ENCODE results near the gene SS18.

Gene SS18

GRCh38 chr18:26071020-26071419 lies 19.4 kb downstream of the SS18 start:
- H3K27ac ChIP-seq (ENCODE audit: low read depth, low read length) = no peak overlapping the region
- H3K36me3 ChIP-seq (ENCODE audit: insufficient read depth, low read length) = peaks cover 22% of the 10 kb centered on the region
- H3K9ac ChIP-seq (ENCODE audit: low read length) = no peak overlapping the region
- no peaks in the 10 kb centered on the region for H3K9me3 ChIP-seq (ENCODE audit: low read length)
- H3K4me3 ChIP-seq (ENCODE audit: low read depth in 1 of 2, low read length in 2 of 2) = no peak overlapping the region
- no peaks in the 10 kb centered on the region for H3K27me3 ChIP-seq (ENCODE audit: control insufficient read depth in 1 of 2, insufficient read depth in 2 of 2, low read length in 2 of 2)
- no peaks in the 10 kb centered on the region for H3K4me1 ChIP-seq (ENCODE audit: insufficient read depth, low read length)

GRCh38 chr18:26059357-26059756 lies 31.1 kb downstream of the SS18 start:
- Histone ChIP-seq H3K9me3 (ENCODE audit: low read length) (no peaks in the 10 kb centered on the region), H3K27ac (ENCODE audit: low read depth, low read length) (no peak overlapping the region), H3K27me3 (ENCODE audit: control insufficient read depth in 1 of 2, insufficient read depth in 2 of 2, low read length in 2 of 2) (no peaks in the 10 kb centered on the region), H3K36me3 (ENCODE audit: insufficient read depth, low read length) (peaks cover 15% of the 10 kb centered on the region), H3K4me1 (ENCODE audit: insufficient read depth, low read length) (no peaks in the 10 kb centered on the region), H3K9ac (ENCODE audit: low read length) (no peak overlapping the region), H3K4me3 (ENCODE audit: low read depth in 1 of 2, low read length in 2 of 2) (no peak overlapping the region)

GRCh38 chr18:26057344-26057773 lies 33.1 kb downstream of the SS18 start:
- H3K36me3 ChIP-seq (ENCODE audit: insufficient read depth, low read length) = peaks cover 25% of the 10 kb centered on the region
- H3K27me3 ChIP-seq (ENCODE audit: control insufficient read depth in 1 of 2, insufficient read depth in 2 of 2, low read length in 2 of 2) = no peaks in the 10 kb centered on the region
- H3K9ac ChIP-seq (ENCODE audit: low read length) = no peak overlapping the region
- H3K27ac ChIP-seq (ENCODE audit: low read depth, low read length) = no peak overlapping the region
- no peak overlapping the region for H3K4me3 ChIP-seq (ENCODE audit: low read depth in 1 of 2, low read length in 2 of 2)
- no peaks in the 10 kb centered on the region for H3K9me3 ChIP-seq (ENCODE audit: low read length)
- no peaks in the 10 kb centered on the region for H3K4me1 ChIP-seq (ENCODE audit: insufficient read depth, low read length)

GRCh38 chr18:26056291-26056690 lies 34.1 kb downstream of the SS18 start:
- H3K9me3 ChIP-seq (ENCODE audit: low read length) = no peaks in the 10 kb centered on the region
- H3K4me3 ChIP-seq (ENCODE audit: low read depth in 1 of 2, low read length in 2 of 2) = no peak overlapping the region
- no peaks in the 10 kb centered on the region for H3K4me1 ChIP-seq (ENCODE audit: insufficient read depth, low read length)
- H3K9ac ChIP-seq (ENCODE audit: low read length) = no peak overlapping the region
- peaks cover 27% of the 10 kb centered on the region for H3K36me3 ChIP-seq (ENCODE audit: insufficient read depth, low read length)
- H3K27ac ChIP-seq (ENCODE audit: low read depth, low read length) = no peak overlapping the region
- H3K27me3 ChIP-seq (ENCODE audit: control insufficient read depth in 1 of 2, insufficient read depth in 2 of 2, low read length in 2 of 2) = no peaks in the 10 kb centered on the region

GRCh38 chr18:26052505-26052904 lies 37.9 kb downstream of the SS18 start:
- H3K36me3 ChIP-seq (ENCODE audit: insufficient read depth, low read length) = peaks cover 28% of the 10 kb centered on the region
- H3K4me1 ChIP-seq (ENCODE audit: insufficient read depth, low read length) = no peaks in the 10 kb centered on the region
- H3K27ac ChIP-seq (ENCODE audit: low read depth, low read length) = no peak overlapping the region
- no peak overlapping the region for H3K4me3 ChIP-seq (ENCODE audit: low read depth in 1 of 2, low read length in 2 of 2)
- H3K9me3 ChIP-seq (ENCODE audit: low read length) = no peaks in the 10 kb centered on the region
- H3K27me3 ChIP-seq (ENCODE audit: control insufficient read depth in 1 of 2, insufficient read depth in 2 of 2, low read length in 2 of 2) = no peaks in the 10 kb centered on the region
- H3K9ac ChIP-seq (ENCODE audit: low read length) = no peak overlapping the region

GRCh38 chr18:26051843-26052242 lies 38.6 kb downstream of the SS18 start:
- H3K9ac ChIP-seq (ENCODE audit: low read length) = no peak overlapping the region
- no peaks in the 10 kb centered on the region for H3K9me3 ChIP-seq (ENCODE audit: low read length)
- H3K27me3 ChIP-seq (ENCODE audit: control insufficient read depth in 1 of 2, insufficient read depth in 2 of 2, low read length in 2 of 2) = no peaks in the 10 kb centered on the region
- no peak overlapping the region for H3K27ac ChIP-seq (ENCODE audit: low read depth, low read length)
- peaks cover 22% of the 10 kb centered on the region for H3K36me3 ChIP-seq (ENCODE audit: insufficient read depth, low read length)
- no peaks in the 10 kb centered on the region for H3K4me1 ChIP-seq (ENCODE audit: insufficient read depth, low read length)
- H3K4me3 ChIP-seq (ENCODE audit: low read depth in 1 of 2, low read length in 2 of 2) = no peak overlapping the region

GRCh38 chr18:26046419-26047077 lies 43.9 kb downstream of the SS18 start:
- peaks cover 3% of the 10 kb centered on the region for H3K36me3 ChIP-seq (ENCODE audit: insufficient read depth, low read length)
- H3K27ac ChIP-seq (ENCODE audit: low read depth, low read length) = no peak overlapping the region
- H3K27me3 ChIP-seq (ENCODE audit: control insufficient read depth in 1 of 2, insufficient read depth in 2 of 2, low read length in 2 of 2) = no peaks in the 10 kb centered on the region
- no peak overlapping the region for H3K9ac ChIP-seq (ENCODE audit: low read length)
- H3K4me3 ChIP-seq (ENCODE audit: low read depth in 1 of 2, low read length in 2 of 2) = no peak overlapping the region
- no peaks in the 10 kb centered on the region for H3K4me1 ChIP-seq (ENCODE audit: insufficient read depth, low read length)
- H3K9me3 ChIP-seq (ENCODE audit: low read length) = no peaks in the 10 kb centered on the region

GRCh38 chr18:26044807-26045206 lies 45.6 kb downstream of the SS18 start:
- H3K27ac ChIP-seq (ENCODE audit: low read depth, low read length) = no peak overlapping the region
- no peak overlapping the region for H3K9ac ChIP-seq (ENCODE audit: low read length)
- no peaks in the 10 kb centered on the region for H3K9me3 ChIP-seq (ENCODE audit: low read length)
- no peaks in the 10 kb centered on the region for H3K4me1 ChIP-seq (ENCODE audit: insufficient read depth, low read length)
- no peaks in the 10 kb centered on the region for H3K27me3 ChIP-seq (ENCODE audit: control insufficient read depth in 1 of 2, insufficient read depth in 2 of 2, low read length in 2 of 2)
- H3K4me3 ChIP-seq (ENCODE audit: low read depth in 1 of 2, low read length in 2 of 2) = no peak overlapping the region
- H3K36me3 ChIP-seq (ENCODE audit: insufficient read depth, low read length) = peaks cover 3% of the 10 kb centered on the region

GRCh38 chr18:26040051-26040656 lies 50.3 kb downstream of the SS18 start:
- peaks cover 11% of the 10 kb centered on the region for H3K36me3 ChIP-seq (ENCODE audit: insufficient read depth, low read length)
- H3K9me3 ChIP-seq (ENCODE audit: low read length) = no peaks in the 10 kb centered on the region
- H3K9ac ChIP-seq (ENCODE audit: low read length) = no peak overlapping the region
- no peaks in the 10 kb centered on the region for H3K27me3 ChIP-seq (ENCODE audit: control insufficient read depth in 1 of 2, insufficient read depth in 2 of 2, low read length in 2 of 2)
- H3K4me3 ChIP-seq (ENCODE audit: low read depth in 1 of 2, low read length in 2 of 2) = no peak overlapping the region
- H3K27ac ChIP-seq (ENCODE audit: low read depth, low read length) = no peak overlapping the region
- H3K4me1 ChIP-seq (ENCODE audit: insufficient read depth, low read length) = no peaks in the 10 kb centered on the region

GRCh38 chr18:26039203-26039602 lies 51.2 kb downstream of the SS18 start:
- Histone ChIP-seq H3K9ac (ENCODE audit: low read length) (no peak overlapping the region), H3K4me3 (ENCODE audit: low read depth in 1 of 2, low read length in 2 of 2) (no peak overlapping the region), H3K27ac (ENCODE audit: low read depth, low read length) (no peak overlapping the region), H3K9me3 (ENCODE audit: low read length) (no peaks in the 10 kb centered on the region), H3K36me3 (ENCODE audit: insufficient read depth, low read length) (peaks cover 16% of the 10 kb centered on the region), H3K27me3 (ENCODE audit: control insufficient read depth in 1 of 2, insufficient read depth in 2 of 2, low read length in 2 of 2) (no peaks in the 10 kb centered on the region), H3K4me1 (ENCODE audit: insufficient read depth, low read length) (no peaks in the 10 kb centered on the region)

- Histone ChIP-seq H3K9me3 (ENCODE audit: low read length) (no peaks in the 10 kb centered on the region), H3K27ac (ENCODE audit: low read depth, low read length) (no peak overlapping the region), H3K36me3 (ENCODE audit: insufficient read depth, low read length) (peaks cover 32% of the 10 kb centered on the region), H3K4me3 (ENCODE audit: low read depth in 1 of 2, low read length in 2 of 2) (no peak overlapping the region), H3K4me1 (ENCODE audit: insufficient read depth, low read length) (no peaks in the 10 kb centered on the region), H3K27me3 (ENCODE audit: control insufficient read depth in 1 of 2, insufficient read depth in 2 of 2, low read length in 2 of 2) (no peaks in the 10 kb centered on the region), H3K9ac (ENCODE audit: low read length) (no peak overlapping the region)
Observed at GRCh38 chr18:26036635-26037034, 53.8 kb downstream of the SS18 start.

Data from muscle layer of colon (tissue), 2 donors.